MCF 10A (cell line): ENCODE results near the gene UFM1. TPM values are rescaled to one million over a fixed set of nuclear protein-coding genes. Genes with fewer than 3 reads are reported as not detected.

Experiments
- BruUV-seq: library from RNA; stranded (reverse); fragments of 400-500 nt; replicated peaks from 2 replicates; lab custom pipeline; 2021; lab: Mats Ljungman, UMichigan
- CTCF ChIA-PET: fragments of 300-600 bp; sonication (Branson Sonifier 250); formaldehyde crosslinking; extraction: SDS; loops from one replicate; lab custom pipeline; 2021; ENCODE audit warnings: antibody characterized with exemption, inconsistent platforms; lab: Yijun Ruan, JAX
- POLR2A ChIA-PET: fragments of 300-600, 350-650 bp; sonication (Branson Sonifier 250); formaldehyde crosslinking; extraction: SDS; loops from one replicate; lab custom pipeline; 2020; ENCODE audit warnings: antibody characterized with exemption, inconsistent platforms; lab: Yijun Ruan, JAX
- DNase-seq: peaks from one replicate; pipeline ENCODE4 v3.0.0-alpha.2; 2018; ENCODE audit not compliant: unreplicated experiment
- H3K27ac Mint-ChIP-seq: one replicate; pipeline ENCODE4 v1.8.0; 2022; ENCODE audit warnings: mild to moderate bottlenecking, low read depth, mixed read lengths; ENCODE audit not compliant: unreplicated experiment
- H3K27me3 Mint-ChIP-seq: one replicate; pipeline ENCODE4 v1.8.0; 2022; ENCODE audit warnings: mixed read lengths; ENCODE audit not compliant: insufficient read depth, unreplicated experiment
- H3K36me3 Mint-ChIP-seq: one replicate; pipeline ENCODE4 v1.8.0; 2022; ENCODE audit warnings: mild to moderate bottlenecking, moderate library complexity, mixed read lengths; ENCODE audit not compliant: insufficient read depth, unreplicated experiment
- H3K4me1 Mint-ChIP-seq: one replicate; pipeline ENCODE4 v1.8.0; 2022; ENCODE audit warnings: mixed read lengths; ENCODE audit not compliant: insufficient read depth, unreplicated experiment
- H3K4me3 Mint-ChIP-seq: one replicate; pipeline ENCODE4 v1.8.0; 2022; ENCODE audit warnings: mild to moderate bottlenecking, moderate library complexity, mixed read lengths; ENCODE audit not compliant: unreplicated experiment
- H3K9me3 Mint-ChIP-seq: one replicate; pipeline ENCODE4 v1.8.0; 2022; ENCODE audit warnings: mixed read lengths; ENCODE audit not compliant: unreplicated experiment
- CTCF ChIP-seq: fragments of 200-600 bp; IDR thresholded peaks from one replicate; pipeline ENCODE4 v1.8.0; 2022; ENCODE audit warnings: antibody characterized with exemption, mild to moderate bottlenecking; ENCODE audit not compliant: unreplicated experiment
- intact Hi-C: fragments of 100-400 bp; cut with micrococcal nuclease; formaldehyde crosslinking; loops from 2 replicates; pipeline ENCODE4 v1.14.1; 2022
- total RNA-seq: library from RNA; stranded (reverse); gene quantifications from 2 replicates; pipeline ENCODE4 v1.2.3, GENCODE V29; 2022

The UFM1 gene
- total RNA-seq, 1 experiment from 2014 or later: 129 TPM

GRCh38 chr13:38348861-38349389 lies 726 bp upstream of the UFM1 start:
- POLR2A ChIA-PET: interaction anchor here (0.5 to 3.1 kb wide), 32 partner anchors 8 to 734 kb away, joined by 3 to 26 read pairs (median 4); partner anchors contain the start of gene PROSER1
- CTCF ChIA-PET: interaction anchor here (0.7 to 1.6 kb wide), 6 partner anchors 28 to 726 kb away, joined by 3 to 4 read pairs (median 3); no protein-coding TSS in a partner anchor
- Mint-ChIP-seq H3K27me3 (no peaks in the 10 kb centered on the region), H3K4me1 (peaks cover 35% of the 10 kb centered on the region), H3K4me3 (peak overlapping the region; percentile 94), H3K9me3 (no peaks in the 10 kb centered on the region), H3K36me3 (peaks cover 32% of the 10 kb centered on the region), H3K27ac (peak overlapping the region; percentile 99)
- TSS peak; percentile 80 for BruUV-seq
- DNase-seq: peak; percentile 43
- TF ChIP-seq CTCF: no peak
- intact Hi-C loops: loop anchor here (5.0 to 10.0 kb wide), 3 partner anchors 68 to 477 kb away; no protein-coding TSS in a partner anchor

GRCh38 chr13:38350114-38350617 lies 515 bp downstream of the UFM1 start:
- TF ChIP-seq CTCF: no peak
- ChIA-PET CTCF (interaction anchor here (0.6 to 1.6 kb wide), 5 partner anchors 31 to 1320 kb away, joined by 3 to 4 read pairs (median 3); no protein-coding TSS in a partner anchor), POLR2A (interaction anchor here (0.6 to 3.1 kb wide), 26 partner anchors 9 to 1705 kb away, joined by 3 to 26 read pairs (median 4); no protein-coding TSS in a partner anchor)
- H3K9me3 Mint-ChIP-seq: no peaks in the 10 kb centered on the region
- peak overlapping the region; percentile 99 for H3K27ac Mint-ChIP-seq
- no peaks in the 10 kb centered on the region for H3K27me3 Mint-ChIP-seq
- peaks cover 35% of the 10 kb centered on the region for H3K4me1 Mint-ChIP-seq
- TSS peak; percentile 55 for BruUV-seq
- peak overlapping the region; percentile 94 for H3K4me3 Mint-ChIP-seq
- DNase-seq: peak; percentile 60
- intact Hi-C loops: loop anchor here (10.0 kb wide), 1 partner anchor 175 kb away; no protein-coding TSS in a partner anchor
- H3K36me3 Mint-ChIP-seq: peaks cover 44% of the 10 kb centered on the region

GRCh38 chr13:38355595-38356119 lies 6.0 kb downstream of the UFM1 start:
- H3K36me3 Mint-ChIP-seq: peaks cover 68% of the 10 kb centered on the region
- ChIA-PET CTCF (no interaction called here), POLR2A (no interaction called here)
- DNase-seq: no peak
- H3K27me3 Mint-ChIP-seq: no peaks in the 10 kb centered on the region
- H3K4me3 Mint-ChIP-seq: no peak overlapping the region
- H3K4me1 Mint-ChIP-seq: peaks cover 13% of the 10 kb centered on the region
- intact Hi-C loops: loop anchor here (10.0 kb wide), 1 partner anchor 169 kb away; no protein-coding TSS in a partner anchor
- no peak for TF ChIP-seq CTCF
- H3K9me3 Mint-ChIP-seq: no peaks in the 10 kb centered on the region
- no peak overlapping the region for H3K27ac Mint-ChIP-seq
- BruUV-seq: no TSS peak

GRCh38 chr13:38358684-38359083 lies 9.0 kb downstream of the UFM1 start:
- TF ChIP-seq CTCF: no peak
- DNase-seq: no peak
- CTCF ChIA-PET: no interaction called here
- peak overlapping the region; percentile 37 for H3K27ac Mint-ChIP-seq
- no peak overlapping the region for H3K4me3 Mint-ChIP-seq
- peaks cover 72% of the 10 kb centered on the region for H3K36me3 Mint-ChIP-seq
- BruUV-seq: no TSS peak
- H3K27me3 Mint-ChIP-seq: no peaks in the 10 kb centered on the region
- H3K9me3 Mint-ChIP-seq: no peaks in the 10 kb centered on the region
- POLR2A ChIA-PET: interaction anchor here (3.7 kb wide), 1 partner anchor 9 kb away, joined by 26 read pairs; the partner anchor contains the start of gene UFM1
- no peaks in the 10 kb centered on the region for H3K4me1 Mint-ChIP-seq
- intact Hi-C loops: loop anchor here (10.0 kb wide), 1 partner anchor 166 kb away; no protein-coding TSS in a partner anchor
